ENCODE data around the gene LGALS16.
A peak's percentile ranks its signal among the peaks of the same experiment; 100 is the strongest.
"Not testable (repeated sequence)": the region's sequence is repeated elsewhere in the genome, so short reads cannot be mapped to it uniquely, and the experiment has no call there.

The LGALS16 gene

DNA sequence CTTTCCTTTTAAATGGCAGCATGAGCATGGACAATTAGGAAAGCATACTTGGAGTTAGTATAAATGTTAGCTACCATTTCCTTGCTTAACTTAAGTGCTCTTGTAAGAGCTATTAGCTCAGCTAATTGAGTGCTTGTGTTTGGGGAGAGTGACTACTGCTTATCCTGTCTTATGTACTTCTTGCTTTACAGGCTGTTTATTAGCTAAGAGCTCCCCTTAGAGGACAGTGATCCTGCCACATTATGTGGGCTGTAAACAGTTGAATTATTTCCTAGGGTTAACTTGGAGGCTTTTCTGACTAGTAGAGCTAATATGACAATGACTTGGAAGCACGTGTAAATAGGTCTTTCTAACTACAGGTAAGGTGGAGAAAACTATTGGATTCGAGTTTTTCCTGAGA is 28.1 kb upstream of the LGALS16 start:
- in situ Hi-C loops (cut with MboI; ENCODE audit: low sequenced_read_pairs, unreplicated experiment); DNase-seq (ENCODE audit: low spot score): not testable (repeated sequence)
- TF ChIP-seq, protein P1, sequence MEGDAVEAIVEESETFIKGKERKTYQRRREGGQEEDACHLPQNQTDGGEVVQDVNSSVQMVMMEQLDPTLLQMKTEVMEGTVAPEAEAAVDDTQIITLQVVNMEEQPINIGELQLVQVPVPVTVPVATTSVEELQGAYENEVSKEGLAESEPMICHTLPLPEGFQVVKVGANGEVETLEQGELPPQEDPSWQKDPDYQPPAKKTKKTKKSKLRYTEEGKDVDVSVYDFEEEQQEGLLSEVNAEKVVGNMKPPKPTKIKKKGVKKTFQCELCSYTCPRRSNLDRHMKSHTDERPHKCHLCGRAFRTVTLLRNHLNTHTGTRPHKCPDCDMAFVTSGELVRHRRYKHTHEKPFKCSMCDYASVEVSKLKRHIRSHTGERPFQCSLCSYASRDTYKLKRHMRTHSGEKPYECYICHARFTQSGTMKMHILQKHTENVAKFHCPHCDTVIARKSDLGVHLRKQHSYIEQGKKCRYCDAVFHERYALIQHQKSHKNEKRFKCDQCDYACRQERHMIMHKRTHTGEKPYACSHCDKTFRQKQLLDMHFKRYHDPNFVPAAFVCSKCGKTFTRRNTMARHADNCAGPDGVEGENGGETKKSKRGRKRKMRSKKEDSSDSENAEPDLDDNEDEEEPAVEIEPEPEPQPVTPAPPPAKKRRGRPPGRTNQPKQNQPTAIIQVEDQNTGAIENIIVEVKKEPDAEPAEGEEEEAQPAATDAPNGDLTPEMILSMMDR (IDR thresholded peaks at IDR 0.05; ENCODE audit: borderline replicate concordance, control extremely low read depth, extremely low read depth, insufficient read depth, missing control alignments): peak; percentile 14

- DNase-seq (ENCODE audit: low spot score): no peak
- in situ Hi-C loops (cut with MboI; ENCODE audit: low sequenced_read_pairs, unreplicated experiment): no loop called here
- TF ChIP-seq, protein P1 (IDR thresholded peaks at IDR 0.05; ENCODE audit: borderline replicate concordance, control extremely low read depth, extremely low read depth, insufficient read depth, missing control alignments): no peak
These were observed 24.5 kb upstream of the LGALS16 start for GRCh38 chr19:39631178-39631577.

DNA sequence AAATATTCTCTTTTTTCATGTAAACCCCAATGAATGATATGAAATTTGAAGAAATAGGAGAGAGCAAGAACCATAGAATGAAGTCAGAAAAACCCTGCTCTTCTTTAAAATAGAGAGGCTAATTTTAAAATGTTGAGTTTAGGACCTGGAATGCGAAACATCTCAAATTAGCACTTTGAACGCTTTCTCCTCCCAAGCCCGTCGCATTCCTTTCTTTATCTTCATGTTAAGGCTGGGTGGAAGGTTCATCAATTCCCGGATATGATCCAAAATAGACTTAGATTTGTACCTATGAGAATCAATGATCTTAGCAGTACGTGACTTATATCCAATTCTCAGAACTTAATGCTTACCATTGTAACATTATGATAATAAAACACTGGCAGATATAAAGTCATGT is 24.1 kb upstream of the LGALS16 start:
- no peak for DNase-seq (ENCODE audit: low spot score)
- TF ChIP-seq, protein P1 (IDR thresholded peaks at IDR 0.05; ENCODE audit: borderline replicate concordance, control extremely low read depth, extremely low read depth, insufficient read depth, missing control alignments): no peak
- in situ Hi-C loops (cut with MboI; ENCODE audit: low sequenced_read_pairs, unreplicated experiment): no loop called here

DNA sequence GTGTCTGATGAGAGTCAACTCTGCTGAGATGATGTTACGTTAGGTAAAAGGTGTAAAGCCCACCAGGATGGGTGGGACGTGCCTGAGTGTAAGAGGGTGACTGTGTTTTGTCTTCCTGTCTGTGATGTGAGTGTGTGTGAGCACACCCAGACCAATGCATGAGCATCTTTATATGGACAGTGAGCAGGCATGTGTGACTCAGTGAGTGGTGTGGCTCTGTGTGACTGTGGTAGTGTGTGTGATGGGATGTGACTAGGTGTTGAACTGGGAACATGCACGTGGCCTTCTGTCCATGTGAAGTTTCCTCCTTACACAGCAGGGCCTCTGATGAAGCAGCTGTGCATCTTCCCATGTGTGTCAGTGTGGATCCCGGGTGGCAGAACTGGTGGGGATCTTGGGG is 17.8 kb upstream of the LGALS16 start:
- in situ Hi-C loops (cut with MboI; ENCODE audit: low sequenced_read_pairs, unreplicated experiment): no loop called here
- DNase-seq (ENCODE audit: low spot score): no peak
- TF ChIP-seq, protein P1 (IDR thresholded peaks at IDR 0.05; ENCODE audit: borderline replicate concordance, control extremely low read depth, extremely low read depth, insufficient read depth, missing control alignments): no peak

- TF ChIP-seq, protein P1 (IDR thresholded peaks at IDR 0.05; ENCODE audit: borderline replicate concordance, control extremely low read depth, extremely low read depth, insufficient read depth, missing control alignments): no peak
- no peak for DNase-seq (ENCODE audit: low spot score)
- in situ Hi-C loops (cut with MboI; ENCODE audit: low sequenced_read_pairs, unreplicated experiment): no loop called here
These were observed 13.9 kb upstream of the LGALS16 start for GRCh38 chr19:39641773-39642172.

DNA sequence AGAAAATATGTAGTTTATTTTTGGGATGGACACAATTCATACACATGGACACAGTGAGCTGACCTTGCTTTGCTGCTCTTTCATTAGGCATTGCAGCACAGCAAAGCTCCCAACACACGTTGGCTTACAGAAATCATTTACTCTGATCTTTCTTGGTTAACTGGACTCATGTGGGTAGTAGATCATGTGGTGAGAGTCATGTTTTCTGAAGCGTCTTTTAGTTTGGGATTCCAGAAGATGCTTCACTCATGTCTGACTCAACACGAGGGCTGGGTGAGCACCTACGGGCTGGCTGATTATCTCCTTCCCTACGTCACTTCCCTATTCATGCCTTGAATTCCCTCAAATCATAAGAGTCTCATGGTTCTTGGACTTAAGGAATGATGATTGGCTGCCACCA is 12.1 kb upstream of the LGALS16 start:
- TF ChIP-seq, protein P1 (IDR thresholded peaks at IDR 0.05; ENCODE audit: borderline replicate concordance, control extremely low read depth, extremely low read depth, insufficient read depth, missing control alignments): no peak
- in situ Hi-C loops (cut with MboI; ENCODE audit: low sequenced_read_pairs, unreplicated experiment): no loop called here
- DNase-seq (ENCODE audit: low spot score): no peak
